ENCODE measurements around the gene VPS39.
A peak's percentile ranks its signal among the peaks of the same experiment; 100 is the strongest.

Gene VPS39

DNA sequence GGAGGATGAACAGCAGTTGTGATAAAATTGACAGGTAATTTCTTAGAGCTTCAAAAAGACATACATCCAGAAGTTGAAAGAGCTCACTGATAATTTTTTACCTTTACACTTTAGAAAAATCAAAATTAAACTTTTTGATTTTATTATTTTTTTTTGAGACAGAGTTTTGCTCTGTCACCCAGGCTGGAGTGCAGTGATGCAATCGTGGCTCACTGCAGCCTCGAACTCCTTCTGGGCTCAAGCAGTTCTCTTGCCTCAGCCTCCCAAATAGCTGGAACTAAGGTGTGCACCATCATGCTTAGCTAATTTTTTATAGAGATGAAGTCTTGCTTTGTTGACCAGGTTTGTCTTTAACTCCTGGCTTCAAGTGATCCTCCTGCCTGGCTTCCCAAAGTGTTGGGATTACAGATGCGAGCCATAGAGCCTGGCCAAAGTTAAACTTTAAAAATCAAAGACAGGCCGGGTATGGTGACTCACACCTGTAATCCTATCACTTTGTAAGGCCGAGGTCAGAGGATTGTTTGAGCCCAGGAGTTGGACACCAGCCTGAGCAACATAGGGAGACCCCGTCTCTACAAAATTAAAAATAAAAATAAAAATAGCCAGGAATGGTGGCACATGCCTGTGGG, 73.4 kb downstream of the VPS39 start:
- Histone ChIP-seq H3K36me3 (ENCODE audit: control insufficient read depth, insufficient read depth, low read length) (no peaks in the 10 kb centered on the region), H3K27me3 (replicated peaks; ENCODE audit: control insufficient read depth, insufficient read depth, low read length) (no peaks in the 10 kb centered on the region; the same call in 1 of the 2 replicates), H3K4me3 (replicated peaks; ENCODE audit: low read depth, low read length) (no peak overlapping the region)
- TF ChIP-seq CTCF (IDR thresholded peaks at IDR 0.05; ENCODE audit: insufficient read depth, low read length, poor library complexity, severe bottlenecking), result no peak
- no peak for DNase-seq (ENCODE audit: extremely low read depth, insufficient read length)

DNA sequence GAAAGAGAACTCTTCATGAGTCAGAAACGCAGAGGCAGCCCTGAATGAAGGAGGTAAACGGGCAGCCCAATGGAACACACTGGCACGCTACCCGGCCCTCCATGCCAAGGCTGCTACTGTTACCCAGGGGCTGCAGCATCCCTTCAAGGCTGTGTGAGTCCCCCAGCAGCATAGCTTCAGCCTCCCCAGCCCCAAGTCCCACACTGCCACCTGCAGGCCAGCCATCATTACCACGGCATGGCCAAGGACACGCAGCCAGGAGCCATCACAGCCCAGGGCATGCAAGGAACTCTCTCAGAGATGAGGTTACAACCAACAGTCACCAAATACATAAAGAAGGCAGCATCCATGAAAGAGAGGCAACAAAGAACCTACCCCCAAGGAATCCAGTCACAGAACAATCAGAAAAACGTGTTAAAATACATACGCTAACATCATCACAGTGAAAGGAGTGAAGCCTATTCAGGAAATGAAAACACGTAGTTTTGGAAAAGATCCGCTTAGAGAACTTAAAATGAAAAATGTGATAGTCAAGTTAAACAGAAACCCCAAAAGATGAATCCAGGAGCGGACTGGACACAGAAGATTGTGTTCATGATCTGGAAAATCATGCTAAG, 74.1 kb downstream of the VPS39 start:
- Histone ChIP-seq H3K27me3 (replicated peaks; ENCODE audit: control insufficient read depth, insufficient read depth, low read length) (no peaks in the 10 kb centered on the region; the same call in 1 of the 2 replicates), H3K36me3 (ENCODE audit: control insufficient read depth, insufficient read depth, low read length) (no peaks in the 10 kb centered on the region), H3K4me3 (replicated peaks; ENCODE audit: low read depth, low read length) (no peak overlapping the region)
- peak; percentile 93 for TF ChIP-seq CTCF (IDR thresholded peaks at IDR 0.05; ENCODE audit: insufficient read depth, low read length, poor library complexity, severe bottlenecking)
- DNase-seq (ENCODE audit: extremely low read depth, insufficient read length), result no peak

- no peak overlapping the region for H3K4me3 ChIP-seq (replicated peaks; ENCODE audit: low read depth, low read length)
- H3K27me3 ChIP-seq (replicated peaks; ENCODE audit: control insufficient read depth, insufficient read depth, low read length), result no peaks in the 10 kb centered on the region; the same call in 1 of the 2 replicates
- TF ChIP-seq CTCF (IDR thresholded peaks at IDR 0.05; ENCODE audit: insufficient read depth, low read length, poor library complexity, severe bottlenecking), result no peak
- DNase-seq (ENCODE audit: extremely low read depth, insufficient read length), result no peak
- H3K36me3 ChIP-seq (ENCODE audit: control insufficient read depth, insufficient read depth, low read length), result no peaks in the 10 kb centered on the region
Measured at GRCh38 chr15:42133356-42133755, 74.7 kb downstream of the VPS39 start.

GRCh38 chr15:42131826-42132806, 76.0 kb downstream of the VPS39 start:
- Histone ChIP-seq H3K4me3 (replicated peaks; ENCODE audit: low read depth, low read length) (no peak overlapping the region), H3K36me3 (ENCODE audit: control insufficient read depth, insufficient read depth, low read length) (no peaks in the 10 kb centered on the region), H3K27me3 (replicated peaks; ENCODE audit: control insufficient read depth, insufficient read depth, low read length) (no peaks in the 10 kb centered on the region; the same call in 1 of the 2 replicates)
- DNase-seq (ENCODE audit: extremely low read depth, insufficient read length), result no peak
- no peak for TF ChIP-seq CTCF (IDR thresholded peaks at IDR 0.05; ENCODE audit: insufficient read depth, low read length, poor library complexity, severe bottlenecking)

GRCh38 chr15:42131006-42131405, 77.1 kb downstream of the VPS39 start:
- Histone ChIP-seq H3K27me3 (replicated peaks; ENCODE audit: control insufficient read depth, insufficient read depth, low read length) (no peaks in the 10 kb centered on the region), H3K36me3 (ENCODE audit: control insufficient read depth, insufficient read depth, low read length) (no peaks in the 10 kb centered on the region), H3K4me3 (replicated peaks; ENCODE audit: low read depth, low read length) (no peak overlapping the region)
- no peak for TF ChIP-seq CTCF (IDR thresholded peaks at IDR 0.05; ENCODE audit: insufficient read depth, low read length, poor library complexity, severe bottlenecking)
- no peak for DNase-seq (ENCODE audit: extremely low read depth, insufficient read length)
